Keratinocyte (primary cell): ENCODE results near the gene SLC2A9. TPM values are rescaled to one million over a fixed set of nuclear protein-coding genes. Genes with fewer than 3 reads are reported as not detected.

Source experiments
- DNase-seq: peaks from one replicate; pipeline ENCODE4 v3.0.0-alpha.2; 2011; ENCODE audit warnings: low read depth, missing footprints, low spot score
- FAIRE-seq: peaks from 2 replicates; lab custom pipeline; 2011; peaks lifted over from hg19 to GRCh38; lab: Jason Lieb, UNC
- H2AFZ ChIP-seq: 2 replicates; pipeline ENCODE4 v1.6.0; 2012; ENCODE audit warnings: low read length, control low read depth, inconsistent platforms; ENCODE audit not compliant: control insufficient read depth
- H3K27ac ChIP-seq: 2 replicates; pipeline ENCODE4 v1.5.1; 2011; ENCODE audit warnings: low read length; ENCODE audit not compliant: control insufficient read depth, insufficient read depth
- H3K27me3 ChIP-seq: 3 replicates; pipeline ENCODE4 v1.6.0; 2011; ENCODE audit warnings: low read length; ENCODE audit not compliant: control insufficient read depth, insufficient read depth; ENCODE audit errors: extremely low read depth
- H3K36me3 ChIP-seq, 2 experiments: 2 replicates in 1 of 2; 3 replicates in 1 of 2; pipeline ENCODE4 v1.5.1; 2011; ENCODE audit warnings: low read length in 2 of 2, mild to moderate bottlenecking in 1 of 2; ENCODE audit not compliant: control insufficient read depth in 2 of 2, insufficient read depth in 2 of 2; ENCODE audit errors: extremely low read depth in 1 of 2
- H3K4me1 ChIP-seq: 3 replicates; pipeline ENCODE4 v1.5.1; 2011; ENCODE audit warnings: low read length; ENCODE audit not compliant: control insufficient read depth, insufficient read depth; ENCODE audit errors: extremely low read depth
- H3K4me2 ChIP-seq: 3 replicates; pipeline ENCODE4 v1.6.0; 2011; ENCODE audit warnings: low read depth, low read length; ENCODE audit not compliant: control insufficient read depth, insufficient read depth; ENCODE audit errors: extremely low read depth
- H3K4me3 ChIP-seq, 3 experiments: fragments of 200-600 bp in 1 of 3; sonication (generic) in 1 of 3; 2 replicates in 2 of 3; 3 replicates in 1 of 3; pipeline ENCODE4 v1.5.1; 2011 to 2016; ENCODE audit warnings: low read length in 3 of 3, mild to moderate bottlenecking in 3 of 3, control low read depth in 2 of 3, inconsistent platforms in 1 of 3, low read depth in 1 of 3, mixed read lengths in 1 of 3, mixed run types in 1 of 3, moderate library complexity in 1 of 3; ENCODE audit not compliant: control insufficient read depth in 2 of 3, insufficient read depth in 2 of 3; ENCODE audit errors: extremely low read depth in 1 of 3
- H3K79me2 ChIP-seq: 2 replicates; pipeline ENCODE4 v1.6.0; 2012; ENCODE audit warnings: low read length; ENCODE audit not compliant: control insufficient read depth, insufficient read depth
- H3K9ac ChIP-seq: 3 replicates; pipeline ENCODE4 v1.6.0; 2011; ENCODE audit warnings: low read length; ENCODE audit not compliant: control insufficient read depth, insufficient read depth; ENCODE audit errors: extremely low read depth
- H3K9me1 ChIP-seq: 3 replicates; pipeline ENCODE4 v1.6.0; 2011; ENCODE audit warnings: low read length; ENCODE audit not compliant: control insufficient read depth, insufficient read depth; ENCODE audit errors: extremely low read depth
- H3K9me3 ChIP-seq: 2 replicates; pipeline ENCODE4 v1.5.1; 2012; ENCODE audit warnings: low read depth, low read length; ENCODE audit not compliant: control insufficient read depth
- H4K20me1 ChIP-seq: 3 replicates; pipeline ENCODE4 v1.6.0; 2011; ENCODE audit warnings: low read length; ENCODE audit not compliant: control insufficient read depth, insufficient read depth; ENCODE audit errors: extremely low read depth
- CTCF ChIP-seq, 3 experiments: IDR thresholded peaks in 1 of 3; conservative IDR thresholded peaks in 1 of 3; optimal IDR thresholded peaks in 1 of 3; 2 replicates in 2 of 3; 3 replicates in 1 of 3; pipeline versions ENCODE3 to v1.5.1; 2011; ENCODE audit warnings: low read length in 3 of 3, mild to moderate bottlenecking in 3 of 3, moderate library complexity in 2 of 3, control low read depth in 1 of 3, inconsistent platforms in 1 of 3; ENCODE audit not compliant: insufficient read depth in 2 of 3; ENCODE audit errors: extremely low read depth in 1 of 3
- EZH2 ChIP-seq: IDR thresholded peaks from one replicate; pipeline ENCODE4 v1.6.1; 2012; ENCODE audit warnings: inconsistent platforms, mild to moderate bottlenecking, low read length, moderate library complexity
- dilution Hi-C: fragments of 300-500 bp; cut with MboI; formaldehyde crosslinking; loops from one replicate; pipeline ENCODE4 v1.7.0; 2020; ENCODE audit warnings: low sequenced_read_pairs; ENCODE audit not compliant: extremely low pct_ligation_motif_present
- polyA plus RNA-seq, 5 experiments: library from polyadenylated mRNA; depleted of rRNA in 3 of 5; stranded (reverse) in 3 of 5; stranded (forward) in 1 of 5; unstranded in 1 of 5; fragments of >200 nt; gene quantifications; 1 replicate in 1 of 5; 2 replicates in 3 of 5; 3 replicates in 1 of 5; pipeline versions ENCODE4 v1.2.1 to v1.2.3, GENCODE V29; 2011 to 2012; ENCODE audit warnings: missing spikeins in 2 of 5, low read depth in 1 of 5, low replicate concordance in 1 of 5

SLC2A9 gene
- polyA plus RNA-seq, 1 donor (not counting 4 experiments of a cell fraction or from before 2014, with no cell fraction given) = 37.3 TPM

GRCh38 chr4:9885958-9886357 lies 135.3 kb downstream of the SLC2A9 start:
- dilution Hi-C loops = no loop called here
- FAIRE-seq = no peak

GRCh38 chr4:9880406-9881197 lies 140.7 kb downstream of the SLC2A9 start:
- no peaks in the 10 kb centered on the region for H3K79me2 ChIP-seq
- H3K9ac ChIP-seq = no peak overlapping the region
- dilution Hi-C loops = no loop called here
- peaks cover 9 to 16% of the 10 kb centered on the region in 2 experiments for H3K36me3 ChIP-seq
- H3K9me1 ChIP-seq = no peaks in the 10 kb centered on the region
- no peaks in the 10 kb centered on the region for H3K27me3 ChIP-seq
- FAIRE-seq = no peak
- H3K4me1 ChIP-seq = no peaks in the 10 kb centered on the region
- H3K4me3 ChIP-seq = no peak overlapping the region
- no peaks in the 10 kb centered on the region for H4K20me1 ChIP-seq
- no peak overlapping the region for H2AFZ ChIP-seq
- TF ChIP-seq CTCF (optimal IDR thresholded peaks at IDR 0.05 in 1 of 3, IDR thresholded peaks at IDR 0.05 in 1 of 3, conservative IDR thresholded peaks at IDR 0.05 in 1 of 3; ENCODE audit: extremely low read depth in 1 of 3, insufficient read depth in 2 of 3, low read length in 3 of 3) (no peak), EZH2 (no peak)
- no peak for DNase-seq
- H3K4me2 ChIP-seq = no peak overlapping the region
- no peak overlapping the region for H3K27ac ChIP-seq
- no peaks in the 10 kb centered on the region for H3K9me3 ChIP-seq

More at GRCh38 chr4:9885958-9886357, 135.3 kb downstream of the SLC2A9 start:
- Histone ChIP-seq H3K9ac (no peak overlapping the region), H3K79me2 (no peaks in the 10 kb centered on the region), H3K4me3 (no peak overlapping the region), H2AFZ (no peak overlapping the region), H3K27ac (no peak overlapping the region), H3K36me3 (peaks cover 11 to 18% of the 10 kb centered on the region in 2 experiments), H3K4me1 (no peaks in the 10 kb centered on the region), H3K9me1 (no peaks in the 10 kb centered on the region), H3K4me2 (no peak overlapping the region), H3K27me3 (no peaks in the 10 kb centered on the region), H3K9me3 (no peaks in the 10 kb centered on the region), H4K20me1 (no peaks in the 10 kb centered on the region)
- DNase-seq = no peak
- TF ChIP-seq EZH2 = no peak
